ENCODE results near the gene EPHA4.

EPHA4 gene

DNA sequence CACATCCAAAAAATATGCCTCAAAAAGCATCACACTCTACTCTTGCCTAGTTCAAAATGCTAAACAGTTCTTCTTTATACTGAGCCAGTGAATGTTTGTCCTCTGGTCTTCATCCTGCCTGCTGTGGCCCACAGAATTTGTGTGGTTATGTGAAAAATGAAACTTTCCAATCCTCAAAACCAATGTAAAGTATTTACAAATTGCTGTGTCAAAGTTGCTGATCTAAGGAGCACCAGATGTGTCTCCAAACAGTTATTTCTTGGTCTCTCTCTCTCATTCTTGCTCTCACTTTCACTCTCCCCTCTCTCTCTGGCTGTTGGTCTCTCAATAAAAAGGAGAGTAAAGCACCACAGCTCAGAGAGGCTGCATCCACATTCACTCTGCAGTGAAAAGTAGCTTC lies 23.0 kb downstream of the EPHA4 start:
- no peaks in the 10 kb centered on the region for H3K27me3 ChIP-seq (ENCODE audit: insufficient read depth, low read depth)
- H3K4me2 ChIP-seq = no peak overlapping the region
- no peak overlapping the region for H3K9ac ChIP-seq
- no peak for TF ChIP-seq CTCF (conservative IDR thresholded peaks at IDR 0.05; ENCODE audit: low read depth, low read length)
- no peaks in the 10 kb centered on the region for H3K36me3 ChIP-seq (ENCODE audit: insufficient read depth)
- H3K4me1 ChIP-seq (ENCODE audit: low read depth, poor library complexity, severe bottlenecking) = peaks cover 13% of the 10 kb centered on the region
- H4K20me1 ChIP-seq (ENCODE audit: insufficient read depth) = no peaks in the 10 kb centered on the region
- no peaks in the 10 kb centered on the region for H3K79me2 ChIP-seq (ENCODE audit: insufficient read depth, low read depth)
- H2AFZ ChIP-seq (ENCODE audit: low read depth) = no peak overlapping the region
- H3K4me3 ChIP-seq (IDR thresholded peaks at IDR 0.05; ENCODE audit: insufficient read depth, low read depth, low read length) = no peak overlapping the region
- H3K27ac ChIP-seq = no peak overlapping the region

- Histone ChIP-seq H3K4me2 (no peak overlapping the region), H4K20me1 (ENCODE audit: insufficient read depth) (no peaks in the 10 kb centered on the region), H3K36me3 (ENCODE audit: insufficient read depth) (no peaks in the 10 kb centered on the region), H3K27me3 (ENCODE audit: insufficient read depth, low read depth) (no peaks in the 10 kb centered on the region), H3K4me1 (ENCODE audit: low read depth, poor library complexity, severe bottlenecking) (peaks cover 13% of the 10 kb centered on the region), H3K27ac (no peak overlapping the region), H2AFZ (ENCODE audit: low read depth) (no peak overlapping the region), H3K79me2 (ENCODE audit: insufficient read depth, low read depth) (no peaks in the 10 kb centered on the region), H3K9ac (no peak overlapping the region), H3K4me3 (IDR thresholded peaks at IDR 0.05; ENCODE audit: insufficient read depth, low read depth, low read length) (no peak overlapping the region)
- no peak for TF ChIP-seq CTCF (conservative IDR thresholded peaks at IDR 0.05; ENCODE audit: low read depth, low read length)
Measured at GRCh38 chr2:221546505-221547225, 25.4 kb downstream of the EPHA4 start.

DNA sequence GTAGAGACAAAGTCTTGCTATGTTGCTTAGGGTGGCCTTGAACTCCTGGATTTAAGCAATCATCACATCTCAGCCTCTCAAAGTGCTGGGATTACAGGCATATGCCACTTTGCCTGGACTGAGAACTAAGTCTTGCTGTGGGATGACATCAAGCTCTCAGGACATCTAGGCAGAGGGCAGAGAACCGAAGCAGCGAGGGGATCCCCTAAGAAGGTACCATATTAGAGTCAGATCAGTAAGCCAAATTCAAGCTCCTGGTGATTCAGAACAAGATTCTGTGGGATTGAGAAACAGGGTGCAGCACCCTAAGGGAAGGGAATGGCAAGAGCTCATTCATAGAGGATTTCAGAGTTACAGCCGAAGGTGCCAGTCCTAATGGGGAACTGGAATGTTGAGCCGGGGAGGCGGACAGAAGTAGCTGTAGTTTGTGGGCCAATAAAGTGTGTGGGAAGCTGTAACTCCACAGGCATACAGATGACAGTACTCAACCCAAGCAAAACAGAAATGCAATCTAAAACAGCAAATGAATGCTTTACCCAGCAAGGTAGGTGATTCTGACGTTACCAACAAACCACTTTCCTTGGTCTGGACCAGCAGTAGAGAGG lies 30.9 kb downstream of the EPHA4 start:
- Histone ChIP-seq H4K20me1 (ENCODE audit: insufficient read depth) (no peaks in the 10 kb centered on the region), H3K79me2 (ENCODE audit: insufficient read depth, low read depth) (no peaks in the 10 kb centered on the region), H3K27me3 (ENCODE audit: insufficient read depth, low read depth) (no peaks in the 10 kb centered on the region), H3K4me1 (ENCODE audit: low read depth, poor library complexity, severe bottlenecking) (no peaks in the 10 kb centered on the region), H3K36me3 (ENCODE audit: insufficient read depth) (no peaks in the 10 kb centered on the region), H3K9ac (no peak overlapping the region), H2AFZ (ENCODE audit: low read depth) (no peak overlapping the region), H3K4me2 (no peak overlapping the region), H3K4me3 (IDR thresholded peaks at IDR 0.05; ENCODE audit: insufficient read depth, low read depth, low read length) (no peak overlapping the region), H3K27ac (no peak overlapping the region)
- no peak for TF ChIP-seq CTCF (conservative IDR thresholded peaks at IDR 0.05; ENCODE audit: low read depth, low read length)

DNA sequence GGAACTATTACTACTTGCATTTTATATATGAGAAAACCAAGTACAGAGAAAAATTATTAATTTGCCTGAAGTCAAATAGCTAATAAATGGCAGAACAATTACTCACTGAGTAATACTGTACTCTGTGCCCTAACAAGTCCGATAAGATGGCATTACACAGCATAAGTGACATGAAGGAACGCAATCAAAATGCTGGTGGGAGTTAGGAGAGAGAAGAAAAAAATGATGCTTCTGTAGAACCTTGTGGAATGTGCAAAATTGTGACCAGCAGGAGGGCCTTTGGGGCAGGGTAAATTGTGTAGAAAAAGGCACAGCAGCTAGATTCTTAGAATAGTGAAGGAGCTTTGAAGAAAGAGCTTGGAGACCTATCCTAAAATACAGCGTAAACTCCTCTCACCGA lies 32.9 kb downstream of the EPHA4 start:
- no peak for TF ChIP-seq CTCF (conservative IDR thresholded peaks at IDR 0.05; ENCODE audit: low read depth, low read length)
- H3K4me3 ChIP-seq (IDR thresholded peaks at IDR 0.05; ENCODE audit: insufficient read depth, low read depth, low read length) = no peak overlapping the region

More for the DNA sequence above, 32.9 kb downstream of the EPHA4 start:
- Histone ChIP-seq H3K9ac (no peak overlapping the region), H3K4me2 (no peak overlapping the region), H3K79me2 (ENCODE audit: insufficient read depth, low read depth) (no peaks in the 10 kb centered on the region), H3K27ac (no peak overlapping the region), H4K20me1 (ENCODE audit: insufficient read depth) (no peaks in the 10 kb centered on the region), H3K27me3 (ENCODE audit: insufficient read depth, low read depth) (no peaks in the 10 kb centered on the region), H3K36me3 (ENCODE audit: insufficient read depth) (no peaks in the 10 kb centered on the region), H2AFZ (ENCODE audit: low read depth) (no peak overlapping the region), H3K4me1 (ENCODE audit: low read depth, poor library complexity, severe bottlenecking) (no peaks in the 10 kb centered on the region)

Data from KMS-11 (cell line).